AG10803 (cell line): ENCODE results near the gene RUSF1.
"Not testable (repeated sequence)": the region's sequence is repeated elsewhere in the genome, so short reads cannot be mapped to it uniquely, and the experiment has no call there.

ENCODE experiments used
- DNase-seq: peaks from one replicate; pipeline ENCODE4 v3.0.0; 2010; ENCODE audit warnings: low read depth
- H3K4me3 ChIP-seq: 2 replicates; pipeline ENCODE4 v1.5.1; 2011; ENCODE audit warnings: mild to moderate bottlenecking, low read length, control low read depth
- TF ChIP-seq, protein P1 (sequence below): conservative IDR thresholded peaks from 2 replicates; pipeline ENCODE4 v1.5.1; 2011; ENCODE audit warnings: mild to moderate bottlenecking, low read length, control low read depth, inconsistent platforms

Gene RUSF1

DNA sequence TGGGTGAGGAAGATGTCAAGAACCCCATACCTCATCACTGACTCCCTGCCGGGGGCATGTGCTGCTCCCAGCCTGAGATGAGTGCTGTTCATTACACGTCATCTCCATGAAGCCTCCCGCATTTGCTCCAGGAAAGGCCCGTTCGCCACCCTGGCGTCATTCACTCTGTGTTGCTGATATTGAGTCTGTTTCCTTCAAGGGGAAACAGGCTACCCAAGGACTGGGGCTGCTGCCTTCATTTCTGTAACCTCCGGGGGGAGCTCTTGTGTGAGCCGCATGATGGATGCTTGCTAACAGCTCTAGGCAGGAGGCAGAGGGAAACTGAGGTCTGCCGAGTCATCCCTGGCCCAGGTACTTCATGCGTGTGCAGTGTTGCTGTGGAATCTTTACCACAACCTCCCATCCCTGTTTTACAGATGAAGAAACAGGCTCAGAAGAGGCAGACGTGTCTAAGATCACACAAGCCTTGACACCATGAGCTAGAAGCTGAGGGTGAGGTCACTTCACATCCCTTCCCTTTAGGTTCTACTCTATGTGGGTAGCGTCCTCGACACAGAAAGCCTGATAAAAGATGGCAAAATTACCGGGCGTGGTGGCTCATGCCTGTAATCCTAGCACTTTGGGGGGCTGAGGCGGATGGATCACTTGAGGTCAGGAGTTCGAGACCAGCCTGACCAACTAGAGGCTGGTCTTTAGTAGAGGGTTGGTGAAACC, 52.4 kb downstream of the RUSF1 start:
- no peak overlapping the region for H3K4me3 ChIP-seq
- TF ChIP-seq, protein P1, sequence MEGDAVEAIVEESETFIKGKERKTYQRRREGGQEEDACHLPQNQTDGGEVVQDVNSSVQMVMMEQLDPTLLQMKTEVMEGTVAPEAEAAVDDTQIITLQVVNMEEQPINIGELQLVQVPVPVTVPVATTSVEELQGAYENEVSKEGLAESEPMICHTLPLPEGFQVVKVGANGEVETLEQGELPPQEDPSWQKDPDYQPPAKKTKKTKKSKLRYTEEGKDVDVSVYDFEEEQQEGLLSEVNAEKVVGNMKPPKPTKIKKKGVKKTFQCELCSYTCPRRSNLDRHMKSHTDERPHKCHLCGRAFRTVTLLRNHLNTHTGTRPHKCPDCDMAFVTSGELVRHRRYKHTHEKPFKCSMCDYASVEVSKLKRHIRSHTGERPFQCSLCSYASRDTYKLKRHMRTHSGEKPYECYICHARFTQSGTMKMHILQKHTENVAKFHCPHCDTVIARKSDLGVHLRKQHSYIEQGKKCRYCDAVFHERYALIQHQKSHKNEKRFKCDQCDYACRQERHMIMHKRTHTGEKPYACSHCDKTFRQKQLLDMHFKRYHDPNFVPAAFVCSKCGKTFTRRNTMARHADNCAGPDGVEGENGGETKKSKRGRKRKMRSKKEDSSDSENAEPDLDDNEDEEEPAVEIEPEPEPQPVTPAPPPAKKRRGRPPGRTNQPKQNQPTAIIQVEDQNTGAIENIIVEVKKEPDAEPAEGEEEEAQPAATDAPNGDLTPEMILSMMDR: peak; percentile 39
- peak; percentile 9 for DNase-seq

DNA sequence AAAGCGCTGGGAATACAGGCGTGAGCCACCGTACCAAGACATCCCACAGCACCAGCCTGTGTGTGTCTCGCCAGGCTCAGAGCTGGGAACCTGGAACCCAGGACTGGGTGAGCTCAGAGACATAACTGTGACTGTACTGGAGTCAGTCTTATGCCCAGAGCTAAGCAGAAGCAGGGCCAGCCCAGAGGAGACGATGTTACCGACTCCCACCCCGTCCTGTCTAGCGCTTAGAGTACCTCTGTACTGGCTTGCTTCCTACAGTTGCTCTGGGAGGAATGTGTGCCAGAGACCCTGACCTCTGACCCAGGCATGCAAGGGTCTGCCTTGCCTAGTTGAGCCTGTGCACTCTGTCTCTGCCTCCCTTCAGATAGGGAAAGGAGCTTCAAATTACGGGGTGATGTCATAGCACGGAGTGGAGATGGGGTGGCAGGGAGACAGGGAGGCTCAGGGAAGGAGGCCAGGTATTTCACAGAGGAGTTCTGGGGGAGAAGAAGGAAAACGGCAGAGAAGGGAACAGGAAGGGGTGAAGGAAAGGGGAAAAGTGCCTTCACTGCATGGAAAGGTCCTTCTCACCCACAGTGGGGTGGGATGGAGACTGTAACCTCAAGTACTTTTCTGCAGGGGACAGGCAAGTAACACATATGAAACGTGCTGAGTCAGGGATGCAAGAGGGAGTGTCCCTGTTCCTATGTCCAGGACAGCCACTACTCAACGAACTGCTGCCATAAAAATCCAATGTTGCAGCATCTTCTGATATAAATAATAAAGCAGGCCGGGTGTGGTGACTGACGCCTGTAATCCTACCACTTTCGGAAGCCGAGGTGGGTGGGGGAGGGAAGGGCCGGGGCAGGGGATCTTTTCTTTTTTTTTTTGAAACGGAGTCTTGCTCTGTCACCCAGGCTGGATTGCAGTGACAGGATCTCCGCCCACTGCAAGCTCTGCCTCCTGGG, 54.7 kb downstream of the RUSF1 start:
- H3K4me3 ChIP-seq: peak overlapping the region; percentile 15
- TF ChIP-seq, protein P1: no peak
- DNase-seq: peak; percentile 65

DNA sequence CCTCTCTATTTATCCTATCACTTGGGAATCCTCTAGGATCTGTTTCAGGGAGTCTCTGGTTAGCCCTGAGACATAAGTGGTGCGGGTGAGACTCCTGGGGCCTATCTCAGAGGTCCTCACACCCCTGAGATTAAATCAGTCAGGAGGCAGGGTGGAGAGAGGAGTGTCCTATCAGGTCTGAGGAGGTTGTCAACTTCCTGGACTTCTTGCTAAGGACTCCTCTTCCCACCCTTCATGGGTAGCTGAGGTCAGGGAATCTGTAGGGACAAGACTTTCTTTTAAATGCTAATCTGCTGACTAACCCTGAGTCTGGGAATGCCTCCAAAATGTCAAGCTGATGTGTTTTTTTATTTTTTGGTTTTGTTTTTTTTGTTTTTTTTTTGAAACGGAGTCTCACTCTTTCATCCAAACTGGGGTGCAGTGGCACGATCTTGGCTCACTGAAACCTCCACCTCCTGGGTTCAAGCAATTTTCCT, 55.5 kb downstream of the RUSF1 start:
- TF ChIP-seq, protein P1: no peak
- H3K4me3 ChIP-seq: no peak overlapping the region
- DNase-seq: peak; percentile 96

DNA sequence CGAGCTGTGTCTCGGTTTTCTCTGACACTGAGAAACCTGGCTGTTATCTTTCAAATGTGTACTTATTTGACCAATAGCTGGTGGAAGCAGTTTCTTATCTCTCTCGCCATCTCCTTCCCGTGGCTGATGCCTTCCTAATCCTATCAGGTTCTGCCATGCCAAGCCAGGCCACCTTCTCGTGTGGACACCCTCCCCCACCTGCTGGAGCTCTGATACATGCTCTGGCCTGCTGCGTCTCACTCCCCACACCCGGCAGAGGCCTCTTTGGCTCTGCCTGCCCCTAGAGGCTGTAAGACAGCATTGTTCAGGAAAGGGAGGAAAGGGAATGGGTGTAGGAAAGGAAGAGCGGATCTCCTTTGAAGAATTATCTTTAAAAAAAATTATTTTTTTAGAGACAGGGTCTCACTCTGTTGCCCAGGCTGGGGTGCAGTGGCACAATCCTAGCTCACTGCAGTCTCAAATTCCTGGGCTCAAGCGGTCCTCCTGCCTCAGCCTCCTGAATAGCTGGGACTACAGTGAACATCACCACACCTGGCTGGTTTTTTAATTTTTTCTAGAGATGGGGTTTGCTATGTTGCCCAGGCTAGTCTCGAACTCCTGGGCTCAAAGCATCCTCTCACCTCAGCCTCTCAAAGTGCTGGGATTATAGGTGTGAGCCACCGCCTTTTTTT, 56.4 kb downstream of the RUSF1 start:
- TF ChIP-seq, protein P1: peak; percentile 77
- no peak overlapping the region for H3K4me3 ChIP-seq
- DNase-seq: peak; percentile 79

DNA sequence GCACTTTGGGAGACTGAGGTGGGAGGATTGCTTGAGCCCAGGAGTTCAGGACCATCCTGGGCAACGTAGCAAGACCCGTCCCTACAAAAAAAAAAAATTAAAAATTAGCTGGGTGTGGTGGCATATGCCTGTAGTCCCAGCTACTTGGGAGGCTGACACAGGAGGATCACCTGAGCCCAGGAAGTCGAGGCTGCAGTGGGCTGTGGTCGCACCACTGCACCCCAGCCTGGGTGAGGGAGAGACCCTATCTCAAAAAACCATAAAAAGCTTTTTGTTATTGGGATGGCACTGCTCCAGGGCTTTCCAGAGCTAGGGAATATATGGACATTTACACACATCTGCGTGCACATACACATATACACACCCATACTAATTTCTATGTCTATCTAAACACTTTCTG, 57.0 kb downstream of the RUSF1 start:
- no peak overlapping the region for H3K4me3 ChIP-seq
- TF ChIP-seq, protein P1: no peak
- no peak for DNase-seq

DNA sequence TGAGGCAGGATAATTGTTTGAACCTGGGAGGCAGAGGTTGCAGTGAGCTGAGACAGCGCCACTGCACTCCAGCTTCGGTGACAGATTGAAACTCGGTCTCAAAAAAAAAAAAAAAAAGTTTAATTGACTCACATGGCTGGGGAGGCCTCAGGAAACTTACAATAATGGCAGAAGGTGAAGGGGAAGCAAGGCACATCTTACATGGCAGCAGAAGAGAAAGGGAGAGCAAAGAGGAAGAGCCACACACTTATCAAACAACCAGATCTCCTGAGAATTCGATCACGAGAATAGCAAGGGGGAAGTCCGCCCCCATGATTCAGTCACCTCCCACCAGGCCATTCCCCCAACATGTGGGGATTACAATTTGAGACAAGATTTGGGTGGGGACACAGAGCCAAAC, 62.3 kb downstream of the RUSF1 start:
- H3K4me3 ChIP-seq, DNase-seq: not testable (repeated sequence)

DNA sequence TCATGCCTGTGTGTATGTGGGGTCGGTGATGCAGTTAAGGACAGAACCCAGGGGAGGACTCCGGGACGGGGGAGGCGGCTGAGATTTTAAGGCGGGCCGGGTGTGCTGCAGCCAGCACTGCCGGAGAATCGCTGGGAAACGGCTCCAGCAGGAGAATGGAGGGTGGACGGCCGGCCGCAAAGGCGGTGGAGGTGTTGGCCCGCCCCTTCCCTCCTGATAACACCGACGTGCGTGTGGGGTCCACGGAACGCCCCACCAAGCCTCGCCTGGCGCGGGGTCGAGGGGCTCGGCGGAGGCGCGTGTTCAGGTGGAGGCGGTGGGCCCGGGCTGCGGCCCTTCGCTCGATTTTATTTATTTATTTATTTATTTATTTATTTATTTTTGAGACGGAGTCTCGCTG, 66.2 kb downstream of the RUSF1 start:
- TF ChIP-seq, protein P1: no peak
- no peak for DNase-seq
- peak overlapping the region; percentile 79 for H3K4me3 ChIP-seq
